T-helper 2 cell treated with Interferon-gamma antibody and Interleukin-4, amounts not matched to agents 5 μg/mL and 100 μg/mL, for 36 hours (primary cell): ENCODE results near the gene MCF2L.

Experiments used
- DNase-seq: peaks from one replicate; pipeline ENCODE4 v3.0.0; 2021; ENCODE audit warnings: low spot score
- H3K27ac Mint-ChIP-seq: one replicate; pipeline ENCODE4 v1.8.0; 2021; ENCODE audit warnings: mild to moderate bottlenecking, mixed read lengths
- H3K27me3 Mint-ChIP-seq: one replicate; pipeline ENCODE4 v1.8.0; 2021; ENCODE audit warnings: low read depth, mixed read lengths
- H3K36me3 Mint-ChIP-seq: one replicate; pipeline ENCODE4 v1.8.0; 2021; ENCODE audit warnings: low read depth, mixed read lengths
- H3K4me1 Mint-ChIP-seq: one replicate; pipeline ENCODE4 v1.8.0; 2021; ENCODE audit warnings: low read depth, mixed read lengths
- H3K4me3 Mint-ChIP-seq: one replicate; pipeline ENCODE4 v1.8.0; 2022; ENCODE audit warnings: mild to moderate bottlenecking, moderate library complexity, mixed read lengths
- H3K9me3 Mint-ChIP-seq: one replicate; pipeline ENCODE4 v1.8.0; 2021; ENCODE audit warnings: mixed read lengths

Gene MCF2L

DNA sequence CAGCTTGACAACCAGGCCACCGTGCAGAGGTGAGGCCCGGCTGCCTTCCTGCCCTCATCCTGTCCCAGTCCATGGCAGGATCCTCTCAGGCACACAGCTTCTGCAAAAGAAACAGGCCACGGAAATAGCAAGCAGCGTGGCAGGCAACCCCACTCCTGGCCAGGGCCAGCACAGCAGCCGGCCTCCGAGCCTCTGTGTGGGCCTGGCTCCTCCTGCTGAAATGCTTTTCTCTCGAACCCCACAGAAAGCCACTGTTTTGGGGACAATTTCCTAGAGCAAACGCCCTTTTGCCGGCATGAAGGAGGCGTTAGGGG lies 97.1 kb downstream of the MCF2L start:
- Mint-ChIP-seq H3K4me1 (no peaks in the 10 kb centered on the region), H3K27me3 (no peaks in the 10 kb centered on the region), H3K4me3 (no peak overlapping the region), H3K9me3 (no peaks in the 10 kb centered on the region), H3K36me3 (no peaks in the 10 kb centered on the region), H3K27ac (no peak overlapping the region)
- DNase-seq: no peak

DNA sequence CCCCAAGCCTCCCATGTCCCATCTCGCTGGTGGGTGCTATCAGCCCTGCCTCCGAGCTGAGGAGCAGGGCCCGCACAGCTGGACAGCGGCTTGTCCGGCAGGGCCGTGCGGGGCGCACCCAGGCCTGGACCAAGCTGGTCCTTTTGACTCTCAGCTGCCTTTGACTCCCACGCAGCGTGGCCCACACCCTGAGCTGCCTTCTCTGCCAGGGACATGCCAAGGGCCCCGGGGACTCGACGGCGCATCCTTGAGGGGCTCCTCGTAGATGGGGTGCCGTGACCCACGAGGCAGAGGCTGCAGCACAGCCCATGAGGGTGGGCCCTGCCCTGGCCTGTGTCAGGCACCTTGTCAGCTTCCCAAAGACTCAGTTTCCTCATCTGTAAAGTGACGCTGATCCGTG lies 97.7 kb downstream of the MCF2L start:
- no peak overlapping the region for H3K4me3 Mint-ChIP-seq
- no peak overlapping the region for H3K27ac Mint-ChIP-seq
- DNase-seq: no peak
- H3K27me3 Mint-ChIP-seq: no peaks in the 10 kb centered on the region
- no peaks in the 10 kb centered on the region for H3K4me1 Mint-ChIP-seq
- no peaks in the 10 kb centered on the region for H3K36me3 Mint-ChIP-seq
- no peaks in the 10 kb centered on the region for H3K9me3 Mint-ChIP-seq

DNA sequence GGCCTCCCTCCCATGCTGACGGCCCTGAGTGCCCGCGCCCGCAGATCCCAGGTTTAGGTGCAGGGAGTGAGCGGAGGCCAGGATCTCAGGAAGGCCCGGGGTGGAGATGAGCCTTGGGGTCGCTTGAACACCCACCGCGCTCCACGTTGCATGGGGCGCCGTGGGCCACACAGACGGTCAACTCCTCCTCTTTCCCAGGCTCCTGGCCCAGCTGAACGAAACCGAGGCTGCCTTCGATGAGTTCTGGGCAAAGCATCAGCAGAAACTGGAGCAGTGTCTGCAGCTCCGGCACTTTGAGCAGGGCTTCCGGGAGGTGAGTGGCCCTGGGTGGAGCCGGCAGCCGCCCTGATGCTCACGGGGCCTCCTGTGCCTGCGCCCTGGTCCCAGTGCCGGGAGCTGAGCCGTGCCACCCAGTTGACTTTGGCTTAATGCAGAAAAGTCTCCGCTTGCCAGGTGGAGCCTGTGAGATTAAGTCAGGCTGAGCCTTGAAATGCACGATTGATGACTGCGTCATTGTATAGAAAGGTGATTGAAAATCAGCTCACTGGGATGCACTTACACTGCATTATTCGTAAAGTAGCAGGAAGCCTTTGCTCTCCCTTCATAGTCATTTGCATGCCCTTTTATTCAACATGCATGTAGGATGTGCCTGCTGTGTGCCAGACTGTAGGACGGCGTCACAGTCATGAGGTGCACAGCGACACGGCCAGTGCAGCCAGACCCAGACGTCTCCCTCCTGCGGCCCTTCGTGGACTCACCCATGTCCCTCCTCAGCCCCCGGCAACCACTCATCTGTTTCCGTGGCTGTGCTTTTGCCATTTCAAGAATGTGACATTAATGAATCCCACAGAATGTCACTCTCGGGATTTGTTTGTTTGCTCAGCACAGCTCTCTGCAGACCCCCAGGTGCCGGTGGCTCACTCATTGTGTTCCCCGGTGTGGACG lies 101.1 kb downstream of the MCF2L start:
- no peaks in the 10 kb centered on the region for H3K9me3 Mint-ChIP-seq
- H3K4me1 Mint-ChIP-seq: no peaks in the 10 kb centered on the region
- DNase-seq: no peak
- H3K27ac Mint-ChIP-seq: no peak overlapping the region
- no peaks in the 10 kb centered on the region for H3K36me3 Mint-ChIP-seq
- no peak overlapping the region for H3K4me3 Mint-ChIP-seq
- H3K27me3 Mint-ChIP-seq: no peaks in the 10 kb centered on the region

DNA sequence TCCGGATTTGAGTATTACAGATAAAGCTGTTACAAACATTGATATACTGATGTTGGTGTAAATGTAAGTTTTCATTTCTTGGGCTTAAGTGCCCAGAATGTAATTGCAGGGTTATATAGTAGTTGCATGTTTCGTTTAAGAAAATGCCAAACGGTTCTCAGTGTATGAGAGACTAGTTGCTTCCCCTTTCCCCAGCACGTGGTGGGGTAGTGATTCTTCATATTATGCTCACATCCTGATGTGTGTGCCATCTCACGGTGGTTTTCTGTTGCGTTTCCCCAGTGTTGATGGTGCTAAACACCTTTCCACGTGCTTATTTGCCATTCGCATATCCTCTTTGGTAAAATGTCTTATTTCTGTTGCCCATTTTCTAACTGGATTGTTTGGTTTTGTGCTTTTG lies 101.8 kb downstream of the MCF2L start:
- Mint-ChIP-seq H3K4me3 (no peak overlapping the region), H3K9me3 (no peaks in the 10 kb centered on the region), H3K36me3 (no peaks in the 10 kb centered on the region), H3K27ac (no peak overlapping the region), H3K27me3 (no peaks in the 10 kb centered on the region), H3K4me1 (no peaks in the 10 kb centered on the region)
- DNase-seq: no peak

DNA sequence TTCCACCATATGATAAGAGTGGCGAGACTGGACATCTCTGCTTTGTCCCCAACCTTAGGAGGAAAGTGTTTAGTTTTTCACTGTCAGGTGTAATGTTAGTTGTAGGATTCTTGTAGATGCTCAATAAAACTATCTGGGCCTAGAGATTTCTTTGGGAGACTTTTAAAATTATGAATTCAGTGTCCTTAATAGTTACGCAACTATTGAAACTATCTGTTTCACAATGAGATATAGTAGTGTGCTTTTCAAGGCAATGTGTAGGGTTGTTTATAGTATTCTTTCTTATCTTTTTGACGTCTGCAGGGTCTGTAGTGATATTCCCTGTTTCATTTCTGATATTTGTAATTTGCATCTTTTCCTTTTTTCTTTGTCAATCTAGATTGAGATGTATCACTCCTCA lies 103.4 kb downstream of the MCF2L start:
- Mint-ChIP-seq H3K4me3 (no peak overlapping the region), H3K4me1 (no peaks in the 10 kb centered on the region), H3K27ac (no peak overlapping the region), H3K9me3 (no peaks in the 10 kb centered on the region), H3K36me3 (no peaks in the 10 kb centered on the region), H3K27me3 (no peaks in the 10 kb centered on the region)
- DNase-seq: no peak

DNA sequence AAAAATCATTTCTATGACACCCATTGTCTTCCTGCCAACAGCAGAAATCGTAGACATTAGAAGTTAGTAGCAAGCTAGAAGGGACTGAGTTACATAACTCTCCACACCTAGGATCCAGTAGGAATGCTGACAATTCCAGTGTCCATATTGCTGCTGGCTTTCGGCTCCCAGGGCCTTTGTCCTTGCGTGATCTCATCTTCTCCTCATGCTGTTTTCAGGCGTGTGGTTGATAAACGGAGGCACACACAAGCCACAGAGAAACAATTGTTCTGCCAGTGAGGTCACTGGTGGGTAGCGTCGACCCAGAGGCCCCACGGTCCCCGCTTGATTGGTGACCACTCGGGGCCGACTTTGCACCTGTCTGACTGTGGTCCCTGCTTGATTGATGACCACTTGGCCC lies 104.9 kb downstream of the MCF2L start:
- no peak for DNase-seq
- H3K27ac Mint-ChIP-seq: no peak overlapping the region
- H3K4me3 Mint-ChIP-seq: no peak overlapping the region
- no peaks in the 10 kb centered on the region for H3K4me1 Mint-ChIP-seq
- H3K9me3 Mint-ChIP-seq: no peaks in the 10 kb centered on the region
- H3K27me3 Mint-ChIP-seq: no peaks in the 10 kb centered on the region
- H3K36me3 Mint-ChIP-seq: no peaks in the 10 kb centered on the region

- no peak for DNase-seq
- H3K27ac Mint-ChIP-seq: no peak overlapping the region
- no peak overlapping the region for H3K4me3 Mint-ChIP-seq
- H3K36me3 Mint-ChIP-seq: no peaks in the 10 kb centered on the region
- no peaks in the 10 kb centered on the region for H3K27me3 Mint-ChIP-seq
- no peaks in the 10 kb centered on the region for H3K4me1 Mint-ChIP-seq
- H3K9me3 Mint-ChIP-seq: no peaks in the 10 kb centered on the region
These were observed 105.4 kb downstream of the MCF2L start for GRCh38 chr13:113074401-113074800.

DNA sequence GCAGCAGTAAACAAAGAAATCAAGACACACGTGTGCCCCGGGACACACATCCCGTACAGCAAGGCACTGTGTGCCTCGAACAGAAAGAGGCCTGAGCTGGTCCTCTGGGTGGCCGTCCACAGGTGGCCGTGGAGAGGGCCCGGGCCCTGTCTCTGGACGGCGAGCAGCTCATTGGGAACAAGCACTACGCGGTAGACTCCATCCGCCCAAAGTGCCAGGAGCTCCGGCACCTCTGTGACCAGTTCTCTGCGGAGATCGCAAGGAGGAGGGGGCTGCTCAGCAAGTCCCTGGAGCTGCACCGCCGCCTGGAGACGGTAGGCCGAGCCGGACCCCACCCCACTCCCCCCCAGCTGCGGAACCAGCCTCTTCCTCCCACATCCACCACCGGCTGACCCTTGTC lies 105.9 kb downstream of the MCF2L start:
- H3K4me1 Mint-ChIP-seq: no peaks in the 10 kb centered on the region
- no peak overlapping the region for H3K27ac Mint-ChIP-seq
- DNase-seq: no peak
- no peaks in the 10 kb centered on the region for H3K27me3 Mint-ChIP-seq
- H3K9me3 Mint-ChIP-seq: no peaks in the 10 kb centered on the region
- no peak overlapping the region for H3K4me3 Mint-ChIP-seq
- no peaks in the 10 kb centered on the region for H3K36me3 Mint-ChIP-seq

DNA sequence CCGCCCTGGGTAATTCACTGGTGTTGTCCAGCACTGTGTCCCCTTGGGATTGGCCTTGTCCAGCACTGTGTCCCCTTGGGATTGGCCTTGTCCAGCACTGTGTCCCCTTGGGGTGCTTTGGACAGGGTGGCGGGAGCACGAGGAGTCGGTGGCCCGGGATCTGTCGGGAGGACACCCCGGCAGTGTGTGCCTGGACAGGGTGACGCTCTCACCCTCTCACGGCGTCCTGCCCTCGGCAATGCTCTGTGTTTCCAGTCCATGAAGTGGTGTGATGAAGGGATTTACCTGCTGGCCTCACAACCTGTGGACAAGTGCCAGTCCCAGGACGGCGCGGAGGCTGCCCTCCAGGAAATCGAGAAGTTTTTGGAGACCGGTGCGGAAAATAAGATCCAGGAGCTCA lies 106.7 kb downstream of the MCF2L start:
- no peaks in the 10 kb centered on the region for H3K36me3 Mint-ChIP-seq
- H3K4me3 Mint-ChIP-seq: no peak overlapping the region
- no peak for DNase-seq

GRCh38 chr13:113076681-113077401 lies 107.8 kb downstream of the MCF2L start:
- Mint-ChIP-seq H3K4me1 (no peaks in the 10 kb centered on the region), H3K27me3 (no peaks in the 10 kb centered on the region), H3K4me3 (no peak overlapping the region), H3K9me3 (no peaks in the 10 kb centered on the region), H3K36me3 (no peaks in the 10 kb centered on the region), H3K27ac (no peak overlapping the region)
- DNase-seq: no peak

More for the DNA sequence above, 106.7 kb downstream of the MCF2L start:
- H3K27ac Mint-ChIP-seq: no peak overlapping the region
- H3K27me3 Mint-ChIP-seq: no peaks in the 10 kb centered on the region
- H3K9me3 Mint-ChIP-seq: no peaks in the 10 kb centered on the region
- no peaks in the 10 kb centered on the region for H3K4me1 Mint-ChIP-seq

DNA sequence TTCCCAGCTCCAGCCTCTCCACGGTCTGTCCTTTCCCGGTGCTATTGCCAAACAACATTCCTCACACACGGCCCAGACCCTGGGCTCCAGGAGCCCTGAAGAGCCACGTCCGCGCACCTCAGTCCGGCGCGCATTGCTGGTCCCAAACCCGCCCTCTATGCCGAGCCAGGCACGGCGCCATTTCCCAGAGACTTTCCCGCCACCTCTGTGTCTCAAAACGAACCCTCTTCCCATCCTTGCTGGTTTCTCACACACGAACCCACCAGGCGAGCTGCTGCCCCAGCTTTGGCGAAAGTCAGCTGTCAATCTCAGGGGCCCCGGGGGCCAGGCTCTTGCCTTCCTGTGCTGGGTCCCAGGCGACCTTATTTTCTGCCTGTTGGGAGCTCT lies 108.5 kb downstream of the MCF2L start:
- Mint-ChIP-seq H3K27ac (no peak overlapping the region), H3K27me3 (no peaks in the 10 kb centered on the region), H3K36me3 (no peaks in the 10 kb centered on the region), H3K4me3 (no peak overlapping the region), H3K9me3 (no peaks in the 10 kb centered on the region), H3K4me1 (no peaks in the 10 kb centered on the region)
- DNase-seq: no peak

DNA sequence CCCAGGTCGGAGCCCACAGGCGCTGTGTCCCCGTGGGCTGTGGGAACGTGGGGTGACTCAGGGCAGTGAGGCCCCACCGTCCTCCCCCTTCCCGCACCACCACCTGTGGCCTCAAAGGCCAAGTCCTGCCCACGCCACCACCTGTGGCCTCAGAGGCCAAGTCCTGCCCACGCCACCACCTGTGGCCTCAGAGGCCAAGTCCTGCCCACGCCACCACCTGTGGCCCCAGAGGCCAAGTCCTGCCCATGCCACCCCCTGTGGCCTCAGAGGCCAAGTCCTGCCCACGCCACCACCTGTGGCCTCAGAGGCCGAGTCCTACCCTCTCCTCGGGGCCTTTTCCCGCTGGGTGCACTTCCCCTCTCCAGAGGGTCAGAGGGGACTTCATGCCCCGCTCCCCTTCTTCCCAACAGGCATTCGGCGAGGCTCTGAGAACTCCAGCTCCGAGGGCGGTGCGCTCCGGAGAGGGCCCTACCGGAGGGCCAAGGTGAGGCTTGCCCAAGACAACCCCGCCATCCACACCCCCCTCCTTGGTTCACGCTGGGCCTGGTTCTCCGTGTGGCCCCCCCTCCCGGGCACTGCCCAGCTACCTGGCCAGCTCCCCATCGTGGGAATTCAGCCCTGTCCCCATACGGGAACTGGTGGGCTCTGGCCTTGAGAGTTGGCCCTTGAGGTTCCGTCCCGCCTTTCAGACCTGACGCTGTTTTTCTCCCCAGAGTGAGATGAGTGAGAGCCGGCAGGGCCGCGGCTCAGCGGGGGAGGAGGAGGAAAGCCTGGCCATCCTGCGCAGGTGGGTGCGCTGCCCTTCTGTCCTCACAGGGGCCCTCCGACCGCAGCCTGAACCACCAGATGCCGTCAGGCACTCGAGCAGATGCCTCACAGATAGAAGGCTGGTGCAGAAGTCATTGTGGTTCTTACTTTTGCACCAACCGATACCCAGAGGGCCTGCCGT lies 109.2 kb downstream of the MCF2L start:
- no peaks in the 10 kb centered on the region for H3K9me3 Mint-ChIP-seq
- no peaks in the 10 kb centered on the region for H3K4me1 Mint-ChIP-seq
- H3K4me3 Mint-ChIP-seq: no peak overlapping the region
- no peak overlapping the region for H3K27ac Mint-ChIP-seq
- H3K36me3 Mint-ChIP-seq: no peaks in the 10 kb centered on the region
- no peak for DNase-seq
- H3K27me3 Mint-ChIP-seq: no peaks in the 10 kb centered on the region

DNA sequence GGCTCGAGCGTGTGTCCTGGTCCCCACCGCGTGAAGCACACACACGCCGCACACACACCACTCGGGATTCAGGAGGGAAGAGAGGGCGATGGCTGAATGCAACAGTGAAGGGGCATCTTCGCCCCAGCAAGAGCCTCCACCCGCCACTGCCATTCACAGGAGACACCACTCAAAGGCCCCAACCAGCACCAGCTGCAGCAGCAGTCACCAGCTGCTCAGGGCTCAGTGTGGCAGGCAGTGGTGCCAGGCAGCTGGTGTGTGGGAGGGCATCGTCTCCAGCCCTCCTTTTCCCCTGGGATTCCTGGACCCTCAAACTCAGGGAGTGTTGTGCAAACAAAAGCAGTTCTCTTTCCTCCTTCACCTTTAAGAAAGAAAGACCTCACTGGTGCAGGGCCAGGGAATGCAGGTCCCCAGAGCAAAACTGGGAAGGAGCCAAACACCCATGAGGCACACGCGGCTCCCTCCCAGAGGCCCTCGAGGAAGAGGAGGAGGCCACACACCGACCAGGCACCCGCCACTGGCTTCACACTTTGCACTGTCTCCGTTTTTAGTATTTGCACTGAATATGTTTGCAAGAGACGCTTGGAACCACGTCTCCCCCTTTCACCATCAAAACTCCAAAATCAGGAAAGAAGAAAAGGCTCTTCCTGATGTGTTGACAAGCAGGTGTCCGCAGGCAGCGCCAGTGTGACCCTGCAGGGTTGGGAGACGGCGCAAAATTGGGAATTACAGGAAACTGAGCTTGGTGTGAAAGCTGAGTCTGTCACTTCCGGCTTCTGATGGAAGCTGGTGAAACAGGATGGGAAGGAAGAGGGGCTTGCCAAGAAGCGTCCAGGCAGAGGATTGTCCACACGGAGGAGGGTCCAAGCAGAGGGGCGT lies 110.1 kb downstream of the MCF2L start:
- no peak overlapping the region for H3K4me3 Mint-ChIP-seq
- no peaks in the 10 kb centered on the region for H3K36me3 Mint-ChIP-seq
- no peaks in the 10 kb centered on the region for H3K4me1 Mint-ChIP-seq
- H3K27me3 Mint-ChIP-seq: no peaks in the 10 kb centered on the region
- no peak for DNase-seq
- H3K27ac Mint-ChIP-seq: no peak overlapping the region
- H3K9me3 Mint-ChIP-seq: no peaks in the 10 kb centered on the region
